ENCODE data around the gene TTLL11.

TTLL11 gene

DNA sequence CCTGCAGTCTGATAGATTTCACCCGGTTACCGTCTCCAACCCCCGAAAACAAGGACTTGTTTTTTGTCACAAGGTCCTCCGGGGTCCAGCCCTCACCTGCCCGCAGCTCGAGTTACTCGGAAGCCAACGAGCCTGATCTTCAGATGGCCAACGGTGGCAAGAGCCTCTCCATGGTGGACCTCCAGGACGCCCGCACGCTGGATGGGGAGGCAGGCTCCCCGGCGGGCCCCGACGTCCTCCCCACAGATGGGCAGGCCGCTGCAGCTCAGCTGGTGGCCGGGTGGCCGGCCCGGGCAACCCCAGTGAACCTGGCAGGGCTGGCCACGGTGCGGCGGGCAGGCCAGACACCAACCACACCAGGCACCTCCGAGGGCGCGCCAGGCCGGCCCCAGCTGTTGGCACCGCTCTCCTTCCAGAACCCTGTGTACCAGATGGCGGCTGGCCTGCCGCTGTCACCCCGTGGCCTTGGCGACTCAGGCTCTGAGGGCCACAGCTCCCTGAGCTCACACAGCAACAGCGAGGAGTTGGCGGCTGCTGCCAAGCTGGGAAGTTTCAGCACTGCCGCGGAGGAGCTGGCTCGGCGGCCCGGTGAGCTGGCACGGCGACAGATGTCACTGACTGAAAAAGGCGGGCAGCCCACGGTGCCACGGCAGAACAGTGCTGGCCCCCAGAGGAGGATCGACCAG lies 320.4 kb downstream of the TTLL11 start:
- TF ChIP-seq, protein P1, sequence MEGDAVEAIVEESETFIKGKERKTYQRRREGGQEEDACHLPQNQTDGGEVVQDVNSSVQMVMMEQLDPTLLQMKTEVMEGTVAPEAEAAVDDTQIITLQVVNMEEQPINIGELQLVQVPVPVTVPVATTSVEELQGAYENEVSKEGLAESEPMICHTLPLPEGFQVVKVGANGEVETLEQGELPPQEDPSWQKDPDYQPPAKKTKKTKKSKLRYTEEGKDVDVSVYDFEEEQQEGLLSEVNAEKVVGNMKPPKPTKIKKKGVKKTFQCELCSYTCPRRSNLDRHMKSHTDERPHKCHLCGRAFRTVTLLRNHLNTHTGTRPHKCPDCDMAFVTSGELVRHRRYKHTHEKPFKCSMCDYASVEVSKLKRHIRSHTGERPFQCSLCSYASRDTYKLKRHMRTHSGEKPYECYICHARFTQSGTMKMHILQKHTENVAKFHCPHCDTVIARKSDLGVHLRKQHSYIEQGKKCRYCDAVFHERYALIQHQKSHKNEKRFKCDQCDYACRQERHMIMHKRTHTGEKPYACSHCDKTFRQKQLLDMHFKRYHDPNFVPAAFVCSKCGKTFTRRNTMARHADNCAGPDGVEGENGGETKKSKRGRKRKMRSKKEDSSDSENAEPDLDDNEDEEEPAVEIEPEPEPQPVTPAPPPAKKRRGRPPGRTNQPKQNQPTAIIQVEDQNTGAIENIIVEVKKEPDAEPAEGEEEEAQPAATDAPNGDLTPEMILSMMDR (conservative IDR thresholded peaks at IDR 0.05; ENCODE audit: control insufficient read depth, insufficient read depth, low read depth, low read length): no peak
- no peak for DNase-seq (ENCODE audit: low read depth)
- no peak overlapping the region for H3K4me3 ChIP-seq (ENCODE audit: control insufficient read depth, low read depth, low read length)

Data from fibroblast of mammary gland (primary cell).